Head of caudate nucleus (tissue), 42 donors: ENCODE data around the gene TFIP11.
A peak's percentile ranks its signal among the peaks of the same experiment; 100 is the strongest.

Experiments used
- DNase-seq, 42 donors: peaks; one replicate each; pipeline versions ENCODE4 v3.0.0 to v3.0.0-alpha.2; 2020 to 2021; ENCODE audit warnings: mixed read lengths in 7 of 42
- intact Hi-C: fragments of 100-400 bp; cut with DNase I; formaldehyde crosslinking; loops from one replicate; pipeline ENCODE4 v1.15.0; 2022

TFIP11 gene

DNA sequence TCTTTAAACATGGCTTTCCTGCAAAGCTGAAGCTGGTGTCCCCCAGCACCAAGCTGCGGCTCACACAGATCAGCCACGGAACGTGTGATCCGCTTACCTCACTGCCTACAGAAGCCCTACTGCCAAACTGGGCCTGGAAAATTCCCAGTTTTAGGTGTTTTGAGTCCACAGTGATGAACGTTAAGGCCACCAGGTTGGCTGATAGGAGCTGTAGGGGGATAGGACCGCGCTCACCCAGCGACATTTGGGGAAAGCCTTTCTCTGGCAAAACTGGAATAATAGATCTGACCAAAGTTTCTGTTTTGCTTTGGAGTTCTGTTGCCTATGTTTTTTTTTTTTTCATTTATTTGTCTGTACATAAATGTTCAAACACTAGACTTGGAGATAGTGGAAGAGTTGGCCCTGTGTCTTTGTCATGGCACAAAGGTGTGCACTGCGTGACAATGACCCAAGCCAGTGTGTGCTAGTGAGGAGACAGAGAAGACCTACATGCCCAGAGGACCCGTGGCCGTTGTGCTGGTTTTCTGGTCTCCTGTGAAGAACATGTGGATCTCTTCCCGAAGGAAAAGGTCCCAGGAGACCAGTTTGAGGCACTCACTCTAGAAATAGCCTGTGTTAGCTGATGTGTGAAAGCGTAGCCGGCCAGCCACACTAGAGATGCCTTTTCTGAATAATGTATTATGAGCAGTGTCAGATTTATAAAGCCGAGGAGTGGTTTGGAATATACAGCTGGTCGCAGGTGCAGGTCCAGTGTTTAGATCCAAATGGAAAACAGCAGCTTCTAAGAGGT is 68.2 kb downstream of the TFIP11 start:
- peak in 5 of 42 donors; percentile 3 to 39 (median 26) for DNase-seq
- intact Hi-C loops = no loop called here

GRCh38 chr22:26442086-26442756 is 70.1 kb downstream of the TFIP11 start:
- peak in 3 of 42 donors; percentile 7 to 24 (median 18) for DNase-seq
- intact Hi-C loops = no loop called here
